Calu3 (cell line): ENCODE measurements around the gene RNF224. TPM values are rescaled to one million over a fixed set of nuclear protein-coding genes. Genes with fewer than 3 reads are reported as not detected.

Experiments
- BruUV-seq: library from RNA; stranded (reverse); fragments of 400-500 nt; replicated peaks from 2 replicates; lab custom pipeline; 2021; lab: Mats Ljungman, UMichigan
- CTCF ChIA-PET: fragments of 300-600 bp; sonication (Branson Sonifier 250); formaldehyde crosslinking; loops from one replicate; lab custom pipeline; 2022; ENCODE audit warnings: antibody characterized with exemption; lab: Charles Lee
- DNase-seq: peaks from one replicate; pipeline ENCODE4 v3.0.0; 2022
- H3K27ac Mint-ChIP-seq: one replicate; pipeline ENCODE4 v1.8.0; 2022; ENCODE audit warnings: mixed read lengths; ENCODE audit not compliant: unreplicated experiment
- H3K27me3 Mint-ChIP-seq: one replicate; pipeline ENCODE4 v1.8.0; 2022; ENCODE audit warnings: mixed read lengths; ENCODE audit not compliant: unreplicated experiment
- H3K36me3 Mint-ChIP-seq: one replicate; pipeline ENCODE4 v1.8.0; 2022; ENCODE audit warnings: mild to moderate bottlenecking, moderate library complexity, mixed read lengths; ENCODE audit not compliant: insufficient read depth, unreplicated experiment
- H3K4me1 Mint-ChIP-seq: one replicate; pipeline ENCODE4 v1.8.0; 2022; ENCODE audit warnings: mild to moderate bottlenecking, low read depth, mixed read lengths; ENCODE audit not compliant: unreplicated experiment
- H3K4me3 Mint-ChIP-seq: one replicate; pipeline ENCODE4 v1.8.0; 2022; ENCODE audit warnings: mild to moderate bottlenecking, low read depth, moderate library complexity, mixed read lengths; ENCODE audit not compliant: unreplicated experiment
- H3K9me3 Mint-ChIP-seq: one replicate; pipeline ENCODE4 v1.8.0; 2022; ENCODE audit warnings: low read depth, mixed read lengths; ENCODE audit not compliant: unreplicated experiment
- intact Hi-C: fragments of 100-400 bp; cut with micrococcal nuclease; formaldehyde crosslinking; loops from one replicate; pipeline ENCODE4 v1.10.0; 2022; ENCODE audit not compliant: unreplicated experiment
- total RNA-seq: library from RNA; stranded (reverse); gene quantifications from 2 replicates; pipeline ENCODE4 v1.2.3, GENCODE V29; 2022
- TF ChIP-seq, protein P1 (sequence below): fragments of 200-600 bp; IDR thresholded peaks from one replicate; pipeline ENCODE4 v1.8.0; 2022; ENCODE audit warnings: antibody characterized with exemption; ENCODE audit not compliant: unreplicated experiment

RNF224 gene
- total RNA-seq, 1 experiment from 2014 or later = 1.6 TPM

DNA sequence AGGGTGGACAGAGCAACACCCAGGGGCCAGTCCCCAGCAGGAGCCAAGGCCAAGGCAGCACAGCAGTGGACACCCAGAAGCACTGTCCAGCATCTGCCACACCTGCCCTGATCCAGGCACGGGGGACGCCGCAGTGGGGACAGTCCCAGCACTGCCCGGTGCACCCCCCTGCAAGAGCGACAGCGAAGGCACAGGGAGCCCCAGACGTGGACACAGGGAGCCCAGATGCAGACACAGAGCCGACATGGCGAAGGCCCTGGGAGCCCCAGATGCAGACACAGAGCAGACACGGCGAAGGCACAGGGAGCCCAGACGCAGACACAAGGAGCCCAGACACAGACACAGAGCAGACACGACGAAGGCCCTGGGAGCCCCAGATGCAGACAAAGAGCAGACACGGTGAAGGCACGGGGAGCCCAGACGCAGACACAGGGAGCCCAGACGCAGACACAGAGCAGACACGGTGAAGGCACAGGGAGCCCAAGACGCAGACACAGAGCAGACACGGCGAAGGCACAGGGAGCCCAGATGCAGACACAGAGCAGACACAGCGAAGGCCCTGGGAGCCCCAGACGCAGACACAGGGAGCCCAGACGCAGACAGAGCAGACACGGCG lies 43.2 kb upstream of the RNF224 start:
- H3K4me3 Mint-ChIP-seq = no peak overlapping the region
- TF ChIP-seq, protein P1, sequence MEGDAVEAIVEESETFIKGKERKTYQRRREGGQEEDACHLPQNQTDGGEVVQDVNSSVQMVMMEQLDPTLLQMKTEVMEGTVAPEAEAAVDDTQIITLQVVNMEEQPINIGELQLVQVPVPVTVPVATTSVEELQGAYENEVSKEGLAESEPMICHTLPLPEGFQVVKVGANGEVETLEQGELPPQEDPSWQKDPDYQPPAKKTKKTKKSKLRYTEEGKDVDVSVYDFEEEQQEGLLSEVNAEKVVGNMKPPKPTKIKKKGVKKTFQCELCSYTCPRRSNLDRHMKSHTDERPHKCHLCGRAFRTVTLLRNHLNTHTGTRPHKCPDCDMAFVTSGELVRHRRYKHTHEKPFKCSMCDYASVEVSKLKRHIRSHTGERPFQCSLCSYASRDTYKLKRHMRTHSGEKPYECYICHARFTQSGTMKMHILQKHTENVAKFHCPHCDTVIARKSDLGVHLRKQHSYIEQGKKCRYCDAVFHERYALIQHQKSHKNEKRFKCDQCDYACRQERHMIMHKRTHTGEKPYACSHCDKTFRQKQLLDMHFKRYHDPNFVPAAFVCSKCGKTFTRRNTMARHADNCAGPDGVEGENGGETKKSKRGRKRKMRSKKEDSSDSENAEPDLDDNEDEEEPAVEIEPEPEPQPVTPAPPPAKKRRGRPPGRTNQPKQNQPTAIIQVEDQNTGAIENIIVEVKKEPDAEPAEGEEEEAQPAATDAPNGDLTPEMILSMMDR = no peak
- DNase-seq = no peak
- peaks cover 42% of the 10 kb centered on the region for H3K36me3 Mint-ChIP-seq
- H3K9me3 Mint-ChIP-seq = no peaks in the 10 kb centered on the region
- CTCF ChIA-PET = no interaction called here
- intact Hi-C loops = no loop called here
- no TSS peak for BruUV-seq
- H3K27ac Mint-ChIP-seq = no peak overlapping the region
- H3K27me3 Mint-ChIP-seq = no peaks in the 10 kb centered on the region
- no peaks in the 10 kb centered on the region for H3K4me1 Mint-ChIP-seq

DNA sequence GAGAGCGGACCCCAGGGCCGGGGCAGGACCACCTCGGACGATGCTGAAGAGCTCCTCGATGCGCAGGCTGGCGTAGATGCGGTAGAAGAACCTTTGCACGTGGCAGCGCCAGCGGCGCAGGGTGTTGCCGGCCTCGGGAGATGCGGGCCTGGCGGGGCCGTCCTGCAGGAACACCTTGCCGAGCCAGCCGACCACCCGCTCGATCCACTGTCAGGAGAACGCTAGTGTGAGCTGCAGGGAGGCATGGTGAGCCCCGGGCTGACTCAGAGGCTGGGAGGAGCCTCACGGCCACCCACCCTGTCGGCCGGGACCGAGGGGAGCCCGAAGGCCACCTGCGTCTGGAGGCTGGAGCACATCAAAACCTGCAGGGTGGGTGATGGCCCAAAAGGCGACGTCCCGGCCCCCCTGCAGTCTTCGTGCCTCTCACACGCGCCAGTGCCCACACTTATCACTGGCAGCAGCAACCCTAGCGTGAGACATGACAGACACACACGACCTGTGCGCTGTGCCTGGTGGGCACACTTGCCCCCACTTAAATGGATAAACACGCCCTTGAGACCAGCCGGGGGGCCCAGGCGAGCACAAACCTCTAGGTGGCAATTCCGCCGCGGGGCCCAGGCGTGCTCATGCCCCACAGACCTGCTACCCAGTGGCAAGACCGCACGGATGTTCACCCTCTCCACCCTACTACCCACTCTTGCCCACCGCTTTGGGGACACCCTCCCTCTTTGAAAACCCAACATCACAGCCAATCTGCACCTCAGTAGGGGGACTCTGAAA lies 42.2 kb upstream of the RNF224 start:
- no peak for DNase-seq
- CTCF ChIA-PET = no interaction called here
- TF ChIP-seq, protein P1 = no peak
- intact Hi-C loops = no loop called here
- no TSS peak for BruUV-seq
- H3K4me1 Mint-ChIP-seq = no peaks in the 10 kb centered on the region
- peaks cover 43% of the 10 kb centered on the region for H3K36me3 Mint-ChIP-seq
- no peaks in the 10 kb centered on the region for H3K9me3 Mint-ChIP-seq
- no peaks in the 10 kb centered on the region for H3K27me3 Mint-ChIP-seq
- no peak overlapping the region for H3K4me3 Mint-ChIP-seq
- no peak overlapping the region for H3K27ac Mint-ChIP-seq

DNA sequence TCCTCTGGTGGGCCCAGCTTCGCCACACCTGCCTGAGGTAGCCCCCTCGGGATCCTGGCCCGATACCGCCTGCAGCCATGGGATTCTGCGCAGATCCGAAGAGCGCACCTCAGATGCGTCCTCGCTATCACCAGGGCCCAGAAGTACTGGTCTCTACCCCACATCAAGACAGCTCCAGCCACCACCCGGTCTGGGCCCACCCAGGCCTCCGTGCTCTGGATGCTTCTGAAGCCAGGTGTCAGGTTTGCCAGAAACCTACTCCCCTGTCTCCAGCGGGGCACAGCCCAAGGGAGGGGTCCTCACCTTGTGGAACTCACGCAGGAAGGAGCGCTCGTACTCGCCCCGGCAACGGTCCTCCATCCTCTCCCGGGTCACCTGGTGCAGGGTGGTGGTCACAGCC lies 41.4 kb upstream of the RNF224 start:
- no peaks in the 10 kb centered on the region for H3K27me3 Mint-ChIP-seq
- peaks cover 5% of the 10 kb centered on the region for H3K4me1 Mint-ChIP-seq
- CTCF ChIA-PET = no interaction called here
- no TSS peak for BruUV-seq
- no peaks in the 10 kb centered on the region for H3K9me3 Mint-ChIP-seq
- H3K27ac Mint-ChIP-seq = no peak overlapping the region
- DNase-seq = no peak
- peaks cover 51% of the 10 kb centered on the region for H3K36me3 Mint-ChIP-seq
- TF ChIP-seq, protein P1 = no peak
- H3K4me3 Mint-ChIP-seq = no peak overlapping the region
- intact Hi-C loops = no loop called here

DNA sequence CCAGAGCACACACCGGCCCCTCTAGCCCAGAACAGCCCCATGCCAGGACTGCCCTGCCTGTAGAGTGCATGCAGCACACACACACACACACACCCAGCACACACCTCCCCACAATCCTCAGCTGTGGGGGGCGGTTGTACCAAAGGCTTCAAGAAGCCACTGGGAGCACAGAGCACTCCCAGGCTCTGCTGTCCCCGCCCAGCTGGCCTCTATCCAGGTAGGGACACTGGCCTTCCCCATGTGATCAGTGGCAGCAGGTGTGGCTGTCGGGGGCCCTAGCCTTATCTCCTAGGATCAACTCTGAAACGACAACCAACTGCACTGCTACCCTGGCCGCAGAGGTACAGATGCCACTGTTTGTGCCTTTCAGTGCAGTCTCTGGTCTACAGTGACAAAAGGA lies 40.9 kb upstream of the RNF224 start:
- no peaks in the 10 kb centered on the region for H3K9me3 Mint-ChIP-seq
- H3K4me1 Mint-ChIP-seq = peaks cover 10% of the 10 kb centered on the region
- H3K36me3 Mint-ChIP-seq = peaks cover 55% of the 10 kb centered on the region
- TF ChIP-seq, protein P1 = no peak
- CTCF ChIA-PET = no interaction called here
- no TSS peak for BruUV-seq
- intact Hi-C loops = no loop called here
- no peak overlapping the region for H3K27ac Mint-ChIP-seq
- no peak for DNase-seq
- H3K4me3 Mint-ChIP-seq = no peak overlapping the region
- no peaks in the 10 kb centered on the region for H3K27me3 Mint-ChIP-seq
